ENCODE measurements around the gene RNF157.
"Not testable (repeated sequence)": the region's sequence is repeated elsewhere in the genome, so short reads cannot be mapped to it uniquely, and the experiment has no call there.

The RNF157 gene

GRCh38 chr17:76263896-76264295, 23.6 kb upstream of the RNF157 start:
- H3K4me3 ChIP-seq (ENCODE audit: low read depth, low read length), result no peak overlapping the region
- no peak for TF ChIP-seq CTCF (IDR thresholded peaks at IDR 0.05; ENCODE audit: low read depth, low read length)

- no peak for TF ChIP-seq CTCF (IDR thresholded peaks at IDR 0.05; ENCODE audit: low read depth, low read length)
- no peak overlapping the region for H3K4me3 ChIP-seq (ENCODE audit: low read depth, low read length)
Observed at GRCh38 chr17:76262732-76263344, 22.5 kb upstream of the RNF157 start.

- TF ChIP-seq CTCF (IDR thresholded peaks at IDR 0.05; ENCODE audit: low read depth, low read length), result no peak
- H3K4me3 ChIP-seq (ENCODE audit: low read depth, low read length), result no peak overlapping the region
Observed at GRCh38 chr17:76261421-76262215, 21.3 kb upstream of the RNF157 start.

- TF ChIP-seq CTCF (IDR thresholded peaks at IDR 0.05; ENCODE audit: low read depth, low read length), result no peak
- no peak overlapping the region for H3K4me3 ChIP-seq (ENCODE audit: low read depth, low read length)
Observed at GRCh38 chr17:76260669-76261068, 20.4 kb upstream of the RNF157 start.

GRCh38 chr17:76260220-76260619, 19.9 kb upstream of the RNF157 start:
- TF ChIP-seq CTCF (IDR thresholded peaks at IDR 0.05; ENCODE audit: low read depth, low read length), result no peak
- no peak overlapping the region for H3K4me3 ChIP-seq (ENCODE audit: low read depth, low read length)

GRCh38 chr17:76256430-76257050, 16.2 kb upstream of the RNF157 start:
- not testable (repeated sequence) for H3K4me3 ChIP-seq (ENCODE audit: low read depth, low read length)

- no peak for TF ChIP-seq CTCF (IDR thresholded peaks at IDR 0.05; ENCODE audit: low read depth, low read length)
- H3K4me3 ChIP-seq (ENCODE audit: low read depth, low read length), result no peak overlapping the region
Observed at GRCh38 chr17:76255801-76256429, 15.6 kb upstream of the RNF157 start.

All from WI38 (cell line).